ENCODE data around the gene BBS1. TPM values are rescaled to one million over a fixed set of nuclear protein-coding genes. Genes with fewer than 3 reads are reported as not detected.

The BBS1 gene
- total and polyA plus RNA-seq, 7 experiments from 2014 or later, result 9.6 to 38.2 (median 22.7) TPM

GRCh38 chr11:66498506-66498905, 11.9 kb upstream of the BBS1 start:
- Histone ChIP-seq H3K27me3 (ENCODE audit: control insufficient read depth in 2 of 2, insufficient read depth in 2 of 2, low read length in 2 of 2) (no peaks in the 10 kb centered on the region), H3K4me3 (ENCODE audit: low read length) (no peak overlapping the region), H3K4me1 (ENCODE audit: control insufficient read depth in 2 of 2, insufficient read depth in 2 of 2, low read length in 2 of 2) (no peaks in the 10 kb centered on the region), H3K27ac (ENCODE audit: low read depth, low read length) (no peak overlapping the region), H3K9me3 (ENCODE audit: control insufficient read depth in 2 of 3, low read length in 3 of 3) (no peaks in the 10 kb centered on the region), H3K36me3 (ENCODE audit: control insufficient read depth in 2 of 3, insufficient read depth in 3 of 3, low read length in 3 of 3) (peaks cover 0 to 31% (median 0%) of the 10 kb centered on the region in 3 experiments)
- H3K27me3 Mint-ChIP-seq, result no peaks in the 10 kb centered on the region
- POLR2A ChIA-PET, result no interaction called here
- intact Hi-C loops (cut with micrococcal nuclease), result no loop called here
- H3K36me3 Mint-ChIP-seq, result peaks cover 0 to 28% (median 8%) of the 10 kb centered on the region in 5 donors
- H3K4me3 Mint-ChIP-seq, result no peak overlapping the region
- no peaks in the 10 kb centered on the region for H3K4me1 Mint-ChIP-seq
- DNase-seq, result no peak
- no peak for ATAC-seq
- H3K27ac Mint-ChIP-seq, result no peak overlapping the region
- no peaks in the 10 kb centered on the region for H3K9me3 Mint-ChIP-seq
- CTCF ChIA-PET, result no interaction called here

GRCh38 chr11:66505276-66505816, 5.1 kb upstream of the BBS1 start:
- ATAC-seq, result no peak
- CTCF ChIA-PET, result no interaction called here

GRCh38 chr11:66509131-66509561, 1.3 kb upstream of the BBS1 start:
- Mint-ChIP-seq H3K27ac (peak overlapping the region in 1 of 9 donors; percentile 27), H3K36me3 (peaks cover 0 to 13% (median 8%) of the 10 kb centered on the region in 5 donors), H3K27me3 (no peaks in the 10 kb centered on the region), H3K4me1 (peaks cover 9 to 24% (median 18%) of the 10 kb centered on the region in 7 donors), H3K9me3 (peaks cover 0 to 2% (median 0%) of the 10 kb centered on the region in 11 donors), H3K4me3 (peak overlapping the region in 2 of 10 donors; percentile 7 to 51)
- ChIA-PET CTCF (no interaction called here), POLR2A (interaction anchor here (1.4 to 1.7 kb wide), 2 partner anchors 43 to 130 kb away, joined by 3 to 5 read pairs; partner anchors contain the start of genes PELI3 and RBM4)
- Histone ChIP-seq H3K27ac (ENCODE audit: low read depth, low read length) (no peak overlapping the region), H3K4me3 (ENCODE audit: low read length) (no peak overlapping the region), H3K9me3 (ENCODE audit: control insufficient read depth in 2 of 3, low read length in 3 of 3) (no peaks in the 10 kb centered on the region), H3K36me3 (ENCODE audit: control insufficient read depth in 2 of 3, insufficient read depth in 3 of 3, low read length in 3 of 3) (peaks cover 0 to 21% (median 0%) of the 10 kb centered on the region in 3 experiments), H3K27me3 (ENCODE audit: control insufficient read depth in 2 of 2, insufficient read depth in 2 of 2, low read length in 2 of 2) (no peaks in the 10 kb centered on the region), H3K4me1 (ENCODE audit: control insufficient read depth in 2 of 2, insufficient read depth in 2 of 2, low read length in 2 of 2) (peaks cover 6 to 10% of the 10 kb centered on the region in 2 donors)
- intact Hi-C loops (cut with micrococcal nuclease), result no loop called here
- no peak for ATAC-seq
- no peak for DNase-seq

More at GRCh38 chr11:66505276-66505816, 5.1 kb upstream of the BBS1 start:
- Histone ChIP-seq H3K9me3 (ENCODE audit: control insufficient read depth in 2 of 3, low read length in 3 of 3) (no peaks in the 10 kb centered on the region), H3K4me3 (ENCODE audit: low read length) (no peak overlapping the region), H3K36me3 (ENCODE audit: control insufficient read depth in 2 of 3, insufficient read depth in 3 of 3, low read length in 3 of 3) (peaks cover 0 to 17% (median 0%) of the 10 kb centered on the region in 3 experiments), H3K27me3 (ENCODE audit: control insufficient read depth in 2 of 2, insufficient read depth in 2 of 2, low read length in 2 of 2) (no peaks in the 10 kb centered on the region), H3K27ac (ENCODE audit: low read depth, low read length) (no peak overlapping the region), H3K4me1 (ENCODE audit: control insufficient read depth in 2 of 2, insufficient read depth in 2 of 2, low read length in 2 of 2) (peaks cover 0 to 4% of the 10 kb centered on the region in 2 donors)
- no peak overlapping the region for H3K27ac Mint-ChIP-seq
- no peak for DNase-seq
- no peaks in the 10 kb centered on the region for H3K27me3 Mint-ChIP-seq
- no peaks in the 10 kb centered on the region for H3K9me3 Mint-ChIP-seq
- POLR2A ChIA-PET, result no interaction called here
- H3K36me3 Mint-ChIP-seq, result peaks cover 0 to 22% (median 9%) of the 10 kb centered on the region in 5 donors
- peaks cover 0 to 8% (median 4%) of the 10 kb centered on the region in 7 donors for H3K4me1 Mint-ChIP-seq
- H3K4me3 Mint-ChIP-seq, result no peak overlapping the region
- intact Hi-C loops (cut with micrococcal nuclease), result no loop called here

GRCh38 chr11:66510990-66511339, 530 bp downstream of the BBS1 start:
- intact Hi-C loops (cut with micrococcal nuclease), result loop anchor here (1.0 to 2.0 kb wide), 5 partner anchors 31 to 127 kb away; partner anchors contain the start of genes ACTN3 (in 2 of the 2), ZDHHC24 (in 2 of the 2), DPP3 (in 1 of the 2) and MRPL11 (in 1 of the 2)
- no peaks in the 10 kb centered on the region for H3K27me3 Mint-ChIP-seq
- ChIA-PET POLR2A (interaction anchor here (0.6 to 1.9 kb wide), 6 partner anchors 10 to 585 kb away, joined by 3 to 8 read pairs (median 4); partner anchors contain the start of genes DPP3 and RBM4), CTCF (interaction anchor here (0.6 kb wide), 1 partner anchor 168 kb away, joined by 3 read pairs; no protein-coding TSS in a partner anchor)
- H3K4me1 ChIP-seq (ENCODE audit: control insufficient read depth in 2 of 2, insufficient read depth in 2 of 2, low read length in 2 of 2), result peaks cover 6 to 10% of the 10 kb centered on the region in 2 donors
- peaks cover 0 to 25% (median 0%) of the 10 kb centered on the region in 3 experiments for H3K36me3 ChIP-seq (ENCODE audit: control insufficient read depth in 2 of 3, insufficient read depth in 3 of 3, low read length in 3 of 3)
- peak overlapping the region; percentile 86 to 95 (median 90) for H3K4me3 Mint-ChIP-seq
- H3K27ac ChIP-seq (ENCODE audit: low read depth, low read length), result peak overlapping the region; percentile 65
- H3K9me3 ChIP-seq (ENCODE audit: control insufficient read depth in 2 of 3, low read length in 3 of 3), result no peaks in the 10 kb centered on the region
- no peaks in the 10 kb centered on the region for H3K27me3 ChIP-seq (ENCODE audit: control insufficient read depth in 2 of 2, insufficient read depth in 2 of 2, low read length in 2 of 2)
- peaks cover 0 to 2% (median 0%) of the 10 kb centered on the region in 11 donors for H3K9me3 Mint-ChIP-seq
- no peak for ATAC-seq
- H3K36me3 Mint-ChIP-seq, result peaks cover 0 to 6% (median 5%) of the 10 kb centered on the region in 5 donors
- H3K4me3 ChIP-seq (ENCODE audit: low read length), result peak overlapping the region; percentile 89
- DNase-seq, result no peak
- peak overlapping the region in 8 of 9 donors; percentile 36 to 77 (median 70) for H3K27ac Mint-ChIP-seq
- peaks cover 9 to 24% (median 18%) of the 10 kb centered on the region in 7 donors for H3K4me1 Mint-ChIP-seq

GRCh38 chr11:66523611-66524010, 13.2 kb downstream of the BBS1 start:
- intact Hi-C loops (cut with micrococcal nuclease), result no loop called here
- Histone ChIP-seq H3K4me1 (ENCODE audit: control insufficient read depth in 2 of 2, insufficient read depth in 2 of 2, low read length in 2 of 2) (no peaks in the 10 kb centered on the region), H3K27me3 (ENCODE audit: control insufficient read depth in 2 of 2, insufficient read depth in 2 of 2, low read length in 2 of 2) (no peaks in the 10 kb centered on the region), H3K9me3 (ENCODE audit: control insufficient read depth in 2 of 3, low read length in 3 of 3) (no peaks in the 10 kb centered on the region), H3K4me3 (ENCODE audit: low read length) (no peak overlapping the region), H3K36me3 (ENCODE audit: control insufficient read depth in 2 of 3, insufficient read depth in 3 of 3, low read length in 3 of 3) (peaks cover 0 to 43% (median 4%) of the 10 kb centered on the region in 3 experiments), H3K27ac (ENCODE audit: low read depth, low read length) (no peak overlapping the region)
- peaks cover 10 to 50% (median 13%) of the 10 kb centered on the region in 5 donors for H3K36me3 Mint-ChIP-seq
- peaks cover 0 to 14% (median 0%) of the 10 kb centered on the region in 7 donors for H3K4me1 Mint-ChIP-seq
- no peak overlapping the region for H3K27ac Mint-ChIP-seq
- CTCF ChIA-PET, result no interaction called here
- no peak overlapping the region for H3K4me3 Mint-ChIP-seq
- H3K9me3 Mint-ChIP-seq, result peaks cover 0 to 2% (median 0%) of the 10 kb centered on the region in 11 donors
- DNase-seq (no peak), ATAC-seq (no peak)
- H3K27me3 Mint-ChIP-seq, result no peaks in the 10 kb centered on the region
- POLR2A ChIA-PET, result interaction anchor here (0.6 kb wide), 1 partner anchor 889 kb away, joined by 3 read pairs; no protein-coding TSS in a partner anchor

GRCh38 chr11:66524304-66525040, 14.0 kb downstream of the BBS1 start:
- Histone ChIP-seq H3K9me3 (ENCODE audit: control insufficient read depth in 2 of 3, low read length in 3 of 3) (no peaks in the 10 kb centered on the region), H3K27ac (ENCODE audit: low read depth, low read length) (no peak overlapping the region), H3K4me3 (ENCODE audit: low read length) (no peak overlapping the region), H3K36me3 (ENCODE audit: control insufficient read depth in 2 of 3, insufficient read depth in 3 of 3, low read length in 3 of 3) (peaks cover 0 to 46% (median 2%) of the 10 kb centered on the region in 3 experiments), H3K27me3 (ENCODE audit: control insufficient read depth in 2 of 2, insufficient read depth in 2 of 2, low read length in 2 of 2) (no peaks in the 10 kb centered on the region), H3K4me1 (ENCODE audit: control insufficient read depth in 2 of 2, insufficient read depth in 2 of 2, low read length in 2 of 2) (no peaks in the 10 kb centered on the region)
- Mint-ChIP-seq H3K9me3 (peaks cover 0 to 2% (median 0%) of the 10 kb centered on the region in 11 donors), H3K4me3 (no peak overlapping the region), H3K36me3 (peaks cover 9 to 47% (median 13%) of the 10 kb centered on the region in 5 donors), H3K4me1 (peaks cover 0 to 14% (median 0%) of the 10 kb centered on the region in 7 donors), H3K27me3 (no peaks in the 10 kb centered on the region), H3K27ac (no peak overlapping the region)
- intact Hi-C loops (cut with micrococcal nuclease), result no loop called here
- CTCF ChIA-PET, result no interaction called here
- DNase-seq (no peak), ATAC-seq (no peak)
- POLR2A ChIA-PET, result interaction anchor here (0.6 kb wide), 1 partner anchor 890 kb away, joined by 3 read pairs; no protein-coding TSS in a partner anchor
